Measurements from ENCODE around the gene RPA4. TPM values are rescaled to one million over a fixed set of nuclear protein-coding genes. Genes with fewer than 3 reads are reported as not detected.

Gene RPA4
- total RNA-seq, 4 donors from 2014 or later: 4.9 to 12.6 (median 7.1) TPM

DNA sequence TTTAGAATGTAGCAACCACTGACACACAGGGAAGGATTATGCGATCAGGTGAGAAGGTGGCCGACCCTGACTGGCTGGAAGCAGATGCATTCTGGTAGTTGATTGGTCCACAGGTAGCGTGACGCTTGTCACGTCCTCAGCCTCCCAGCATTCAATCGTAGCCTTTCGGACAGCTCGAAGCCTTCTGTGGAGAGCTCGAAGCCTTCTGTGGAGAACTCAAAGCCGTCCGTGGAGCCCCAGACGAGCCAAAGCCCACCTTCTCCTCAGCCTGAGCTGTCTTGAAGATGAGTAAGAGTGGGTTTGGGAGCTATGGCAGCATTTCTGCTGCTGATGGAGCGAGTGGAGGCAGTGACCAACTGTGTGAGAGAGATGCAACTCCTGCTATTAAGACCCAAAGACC, 319 bp downstream of the RPA4 start:
- no peak for DNase-seq (ENCODE audit: low spot score in 2 of 2)
- 89 to 100% methylated on average over 2 to 13 of the region's 13 CpGs for WGBS, 2 donors
- Histone ChIP-seq H3K36me3 (peaks cover 0 to 12% (median 0%) of the 10 kb centered on the region in 3 donors), H3K4me1 (no peaks in the 10 kb centered on the region), H3K27me3 (no peaks in the 10 kb centered on the region), H3K4me3 (no peak overlapping the region), H3K27ac (no peak overlapping the region), H3K9me3 (no peaks in the 10 kb centered on the region)
- no peak for TF ChIP-seq POLR2A (IDR thresholded peaks at IDR 0.05)

DNA sequence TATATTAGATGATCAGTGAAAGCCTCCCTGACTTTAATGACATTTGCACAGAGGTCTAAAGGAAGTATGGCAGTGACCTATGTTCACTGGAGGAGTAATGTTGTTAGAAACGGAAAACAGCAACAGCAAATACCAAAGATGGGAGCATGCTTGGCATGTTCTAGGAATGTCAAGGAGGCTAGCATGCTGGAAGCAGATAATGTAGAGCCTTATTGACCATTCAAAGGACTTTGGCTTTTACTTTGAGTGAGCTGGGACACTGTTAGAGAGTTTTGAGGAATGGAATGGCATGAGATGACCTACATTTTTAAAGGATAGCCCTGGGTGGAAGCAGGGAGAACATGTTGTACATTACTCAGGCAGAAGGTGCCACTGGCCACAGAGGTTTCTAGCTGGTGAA, 6.0 kb downstream of the RPA4 start:
- Histone ChIP-seq H3K27ac (no peak overlapping the region), H3K27me3 (peaks cover 0 to 4% of the 10 kb centered on the region in 2 donors), H3K36me3 (peaks cover 0 to 2% (median 0%) of the 10 kb centered on the region in 3 donors), H3K4me1 (no peaks in the 10 kb centered on the region), H3K9me3 (no peaks in the 10 kb centered on the region), H3K4me3 (no peak overlapping the region)
- WGBS, 2 donors: 61 to 73% methylated on average over 1 of the region's 1 CpG
- no peak for TF ChIP-seq EP300 (IDR thresholded peaks at IDR 0.05)
- TF ChIP-seq POLR2A (IDR thresholded peaks at IDR 0.05): no peak
- TF ChIP-seq, protein P1, sequence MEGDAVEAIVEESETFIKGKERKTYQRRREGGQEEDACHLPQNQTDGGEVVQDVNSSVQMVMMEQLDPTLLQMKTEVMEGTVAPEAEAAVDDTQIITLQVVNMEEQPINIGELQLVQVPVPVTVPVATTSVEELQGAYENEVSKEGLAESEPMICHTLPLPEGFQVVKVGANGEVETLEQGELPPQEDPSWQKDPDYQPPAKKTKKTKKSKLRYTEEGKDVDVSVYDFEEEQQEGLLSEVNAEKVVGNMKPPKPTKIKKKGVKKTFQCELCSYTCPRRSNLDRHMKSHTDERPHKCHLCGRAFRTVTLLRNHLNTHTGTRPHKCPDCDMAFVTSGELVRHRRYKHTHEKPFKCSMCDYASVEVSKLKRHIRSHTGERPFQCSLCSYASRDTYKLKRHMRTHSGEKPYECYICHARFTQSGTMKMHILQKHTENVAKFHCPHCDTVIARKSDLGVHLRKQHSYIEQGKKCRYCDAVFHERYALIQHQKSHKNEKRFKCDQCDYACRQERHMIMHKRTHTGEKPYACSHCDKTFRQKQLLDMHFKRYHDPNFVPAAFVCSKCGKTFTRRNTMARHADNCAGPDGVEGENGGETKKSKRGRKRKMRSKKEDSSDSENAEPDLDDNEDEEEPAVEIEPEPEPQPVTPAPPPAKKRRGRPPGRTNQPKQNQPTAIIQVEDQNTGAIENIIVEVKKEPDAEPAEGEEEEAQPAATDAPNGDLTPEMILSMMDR (IDR thresholded peaks at IDR 0.05): no peak
- DNase-seq (ENCODE audit: low spot score in 2 of 2): no peak

DNA sequence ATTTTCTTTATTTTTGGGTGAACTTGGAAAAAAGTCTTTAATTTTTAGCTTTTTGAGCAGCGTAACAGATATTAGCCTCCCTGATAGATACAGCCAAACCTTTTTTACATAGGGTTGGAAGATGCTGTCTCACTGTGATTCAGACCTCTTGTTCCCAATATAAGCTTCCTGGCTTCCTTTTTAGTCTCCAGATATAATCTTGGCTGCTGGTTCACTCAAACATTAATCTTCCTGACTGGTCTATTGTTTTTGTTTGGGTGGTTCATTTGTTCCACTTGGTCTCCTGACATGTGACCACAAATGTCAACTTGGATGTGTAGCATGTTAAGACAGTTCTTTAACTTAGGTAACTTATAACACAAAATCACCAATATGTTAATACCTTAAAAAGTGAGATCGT, 23.0 kb downstream of the RPA4 start:
- DNase-seq (ENCODE audit: low spot score in 2 of 2): no peak
- Histone ChIP-seq H3K36me3 (no peaks in the 10 kb centered on the region), H3K27ac (no peak overlapping the region), H3K4me1 (no peaks in the 10 kb centered on the region), H3K27me3 (no peaks in the 10 kb centered on the region), H3K9me3 (no peaks in the 10 kb centered on the region), H3K4me3 (no peak overlapping the region)
- WGBS, 2 donors: 91 to 95% methylated on average over 2 of the region's 2 CpGs
- TF ChIP-seq EP300 (IDR thresholded peaks at IDR 0.05) (no peak), POLR2A (IDR thresholded peaks at IDR 0.05) (no peak)
- TF ChIP-seq, protein P1 (IDR thresholded peaks at IDR 0.05): no peak

DNA sequence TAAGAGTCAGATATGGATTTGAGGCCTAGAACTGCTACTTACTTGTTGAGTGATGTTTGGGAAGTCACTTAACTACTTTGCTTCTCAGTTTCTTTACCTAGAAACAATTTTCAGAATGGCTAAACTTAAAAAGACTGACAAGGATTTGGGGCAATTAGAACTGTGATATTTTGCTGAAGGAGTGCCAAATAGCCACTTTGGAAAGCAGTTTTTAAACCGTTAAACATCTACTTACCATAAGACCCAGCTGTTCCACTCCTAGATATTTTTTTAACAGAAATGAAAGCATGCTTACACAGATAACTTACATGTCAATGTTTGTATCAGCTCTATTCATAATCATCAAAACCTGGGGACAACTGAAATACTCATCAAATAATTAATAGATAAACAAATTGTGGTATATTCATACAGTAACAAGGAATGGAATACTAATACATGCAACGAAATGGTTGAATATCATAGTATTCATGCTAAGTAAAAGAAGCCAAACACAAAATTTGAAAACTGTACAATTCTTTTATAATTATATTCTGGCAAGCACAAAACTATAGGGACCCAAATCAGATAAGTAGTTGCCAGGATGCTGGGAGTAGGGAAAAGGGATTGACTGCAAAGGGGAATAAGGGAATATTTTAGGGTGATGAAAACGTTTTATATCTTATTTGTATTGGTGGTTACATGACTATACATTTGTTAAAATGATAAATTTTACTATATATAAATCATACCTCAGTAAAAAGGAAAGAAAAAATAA, 24.0 kb downstream of the RPA4 start:
- H3K4me3 ChIP-seq: no peak overlapping the region
- no peak overlapping the region for H3K27ac ChIP-seq
- TF ChIP-seq EP300 (IDR thresholded peaks at IDR 0.05) (no peak), POLR2A (IDR thresholded peaks at IDR 0.05) (no peak)
- no peaks in the 10 kb centered on the region for H3K4me1 ChIP-seq
- no peaks in the 10 kb centered on the region for H3K27me3 ChIP-seq
- no peaks in the 10 kb centered on the region for H3K9me3 ChIP-seq
- no peaks in the 10 kb centered on the region for H3K36me3 ChIP-seq
- 59 to 70% methylated on average over 3 of the region's 3 CpGs for WGBS, 2 donors
- DNase-seq (ENCODE audit: low spot score in 2 of 2): no peak

DNA sequence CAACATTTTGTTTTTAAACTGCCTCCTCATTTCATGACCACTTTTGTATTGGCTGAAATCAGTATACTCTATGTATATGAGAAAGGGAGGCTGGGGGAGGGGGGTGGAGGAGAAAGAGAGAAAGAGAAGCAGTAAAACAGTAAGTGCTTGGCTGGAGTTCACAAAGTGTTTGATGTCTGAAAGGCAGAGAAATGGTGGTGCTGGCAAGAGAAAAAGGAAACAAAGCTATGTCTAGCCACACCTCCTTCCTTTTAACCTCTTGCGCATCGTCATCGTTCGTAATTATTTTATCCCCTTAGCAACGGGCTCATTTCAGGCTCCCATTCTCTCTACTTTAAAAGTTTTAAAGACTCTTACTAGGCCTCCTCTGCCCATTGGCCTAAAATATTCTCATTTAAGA, 25.6 kb downstream of the RPA4 start:
- Histone ChIP-seq H3K27ac (no peak overlapping the region), H3K4me3 (no peak overlapping the region), H3K36me3 (no peaks in the 10 kb centered on the region), H3K4me1 (no peaks in the 10 kb centered on the region), H3K27me3 (no peaks in the 10 kb centered on the region), H3K9me3 (no peaks in the 10 kb centered on the region)
- TF ChIP-seq POLR2A (IDR thresholded peaks at IDR 0.05): no peak
- TF ChIP-seq EP300 (IDR thresholded peaks at IDR 0.05): no peak
- TF ChIP-seq, protein P1 (IDR thresholded peaks at IDR 0.05): no peak
- DNase-seq (ENCODE audit: low spot score in 2 of 2): no peak
- 55 to 71% methylated on average over 5 of the region's 5 CpGs for WGBS, 2 donors

- Histone ChIP-seq H3K36me3 (no peaks in the 10 kb centered on the region), H3K4me1 (no peaks in the 10 kb centered on the region), H3K9me3 (no peaks in the 10 kb centered on the region), H3K27ac (no peak overlapping the region), H3K4me3 (no peak overlapping the region), H3K27me3 (no peaks in the 10 kb centered on the region)
- no peak for DNase-seq (ENCODE audit: low spot score in 2 of 2)
- WGBS, 2 donors: 81 to 82% methylated on average over 2 of the region's 2 CpGs
- TF ChIP-seq, protein P1 (IDR thresholded peaks at IDR 0.05): no peak
- TF ChIP-seq POLR2A (IDR thresholded peaks at IDR 0.05) (no peak), EP300 (IDR thresholded peaks at IDR 0.05) (no peak)
Measured at GRCh38 chrX:96918864-96919263, 35.2 kb downstream of the RPA4 start.
